ENCODE results near the gene MRO. TPM values are rescaled to one million over a fixed set of nuclear protein-coding genes. Genes with fewer than 3 reads are reported as not detected.

MRO gene
- total RNA-seq, 1 experiment from 2014 or later: not detected

GRCh38 chr18:50776383-50776782 is 43.4 kb downstream of the MRO start:
- Histone ChIP-seq H3K9me3 (ENCODE audit: control insufficient read depth, insufficient read depth, low read depth, low read length) (no peaks in the 10 kb centered on the region), H3K4me1 (ENCODE audit: control insufficient read depth, insufficient read depth, low read length) (no peaks in the 10 kb centered on the region), H3K27me3 (ENCODE audit: control insufficient read depth, insufficient read depth, low read length) (no peaks in the 10 kb centered on the region), H3K27ac (ENCODE audit: low read length) (no peak overlapping the region), H3K36me3 (ENCODE audit: control insufficient read depth, insufficient read depth, low read length) (no peaks in the 10 kb centered on the region), H3K4me3 (ENCODE audit: low read depth in 2 of 2, low read length in 2 of 2) (no peak overlapping the region)
- in situ Hi-C loops (cut with HindIII; ENCODE audit: low pct_unique_long_range_greater_than_20kb, low sequenced_read_pairs) (no loop called here), intact Hi-C loops (cut with micrococcal nuclease; ENCODE audit: unreplicated experiment) (no loop called here)
- DNase-seq (ENCODE audit: low read depth, low spot score) (no peak), ATAC-seq (no peak)
- no TSS peak for BruUV-seq (replicated peaks)
- ChIA-PET CTCF (no interaction called here), POLR2A (no interaction called here)
- TF ChIP-seq REST (IDR thresholded peaks at IDR 0.05; ENCODE audit: insufficient read depth in 1 of 2, low read depth in 2 of 2, low read length in 1 of 2) (no peak), POLR2AphosphoS5 (IDR thresholded peaks at IDR 0.05; ENCODE audit: low read depth, low read length) (no peak), TCF7L2 (IDR thresholded peaks at IDR 0.05; ENCODE audit: low read depth, low read length) (no peak), CTCF (IDR thresholded peaks at IDR 0.05) (no peak), SIN3A (IDR thresholded peaks at IDR 0.05; ENCODE audit: borderline replicate concordance, insufficient read depth, low read depth, low read length) (no peak)

GRCh38 chr18:50775726-50776125 is 44.1 kb downstream of the MRO start:
- BruUV-seq (replicated peaks): no TSS peak
- intact Hi-C loops (cut with micrococcal nuclease; ENCODE audit: unreplicated experiment): no loop called here

More at GRCh38 chr18:50775726-50776125, 44.1 kb downstream of the MRO start:
- in situ Hi-C loops (cut with HindIII; ENCODE audit: low pct_unique_long_range_greater_than_20kb, low sequenced_read_pairs): no loop called here
- H3K27me3 ChIP-seq (ENCODE audit: control insufficient read depth, insufficient read depth, low read length): no peaks in the 10 kb centered on the region
- DNase-seq (ENCODE audit: low read depth, low spot score) (no peak), ATAC-seq (no peak)
- no peak overlapping the region for H3K27ac ChIP-seq (ENCODE audit: low read length)
- H3K4me1 ChIP-seq (ENCODE audit: control insufficient read depth, insufficient read depth, low read length): no peaks in the 10 kb centered on the region
- ChIA-PET POLR2A (no interaction called here), CTCF (no interaction called here)
- no peak overlapping the region for H3K4me3 ChIP-seq (ENCODE audit: low read depth in 2 of 2, low read length in 2 of 2)
- no peaks in the 10 kb centered on the region for H3K36me3 ChIP-seq (ENCODE audit: control insufficient read depth, insufficient read depth, low read length)
- H3K9me3 ChIP-seq (ENCODE audit: control insufficient read depth, insufficient read depth, low read depth, low read length): no peaks in the 10 kb centered on the region
- TF ChIP-seq TCF7L2 (IDR thresholded peaks at IDR 0.05; ENCODE audit: low read depth, low read length) (no peak), SIN3A (IDR thresholded peaks at IDR 0.05; ENCODE audit: borderline replicate concordance, insufficient read depth, low read depth, low read length) (no peak), REST (IDR thresholded peaks at IDR 0.05; ENCODE audit: insufficient read depth in 1 of 2, low read depth in 2 of 2, low read length in 1 of 2) (no peak), POLR2AphosphoS5 (IDR thresholded peaks at IDR 0.05; ENCODE audit: low read depth, low read length) (no peak), CTCF (IDR thresholded peaks at IDR 0.05) (no peak)
